Activated CD4-positive, CD25-positive, alpha-beta regulatory T cell treated with anti-CD3 and anti-CD28 coated beads, Interleukin-2, amount 50 U/mL, for 24 hours (primary cell): ENCODE data around the gene SLC26A3.

Source experiments
- ATAC-seq, 2 donors: fragments of 150-1000 bp; cut with Tn5 transposase; one replicate each; pipeline ENCODE4 v1.10.0; 2021; ENCODE audit warnings: mild to moderate bottlenecking in 1 of 2, moderate library complexity in 1 of 2

Gene SLC26A3

GRCh38 chr7:107815254-107815882 is 12.3 kb upstream of the SLC26A3 start:
- peak; percentile 76 to 88 for ATAC-seq

- peak in 1 of 2 donors; percentile 42 for ATAC-seq
Observed at GRCh38 chr7:107813524-107813923, 10.5 kb upstream of the SLC26A3 start.

GRCh38 chr7:107811934-107812333 is 8.9 kb upstream of the SLC26A3 start:
- ATAC-seq, result no peak

GRCh38 chr7:107810626-107811025 is 7.6 kb upstream of the SLC26A3 start:
- ATAC-seq, result no peak

GRCh38 chr7:107809179-107809578 is 6.2 kb upstream of the SLC26A3 start:
- no peak for ATAC-seq

- no peak for ATAC-seq
Observed at GRCh38 chr7:107799647-107800264, 3.3 kb downstream of the SLC26A3 start.

GRCh38 chr7:107792364-107792763 is 10.7 kb downstream of the SLC26A3 start:
- ATAC-seq, result no peak

- no peak for ATAC-seq
Observed at GRCh38 chr7:107789647-107790046, 13.4 kb downstream of the SLC26A3 start.

GRCh38 chr7:107788662-107789061 is 14.4 kb downstream of the SLC26A3 start:
- no peak for ATAC-seq

GRCh38 chr7:107788216-107788615 is 14.8 kb downstream of the SLC26A3 start:
- no peak for ATAC-seq

- no peak for ATAC-seq
Observed at GRCh38 chr7:107785926-107786325, 17.1 kb downstream of the SLC26A3 start.

- ATAC-seq, result no peak
Observed at GRCh38 chr7:107785170-107785569, 17.9 kb downstream of the SLC26A3 start.

- no peak for ATAC-seq
Observed at GRCh38 chr7:107783648-107784047, 19.4 kb downstream of the SLC26A3 start.

GRCh38 chr7:107782374-107782773 is 20.6 kb downstream of the SLC26A3 start:
- ATAC-seq, result no peak

- no peak for ATAC-seq
Observed at GRCh38 chr7:107779647-107780099, 23.4 kb downstream of the SLC26A3 start.

GRCh38 chr7:107778283-107778682 is 24.7 kb downstream of the SLC26A3 start:
- ATAC-seq, result no peak

GRCh38 chr7:107777702-107778101 is 25.3 kb downstream of the SLC26A3 start:
- ATAC-seq, result no peak

- ATAC-seq, result no peak
Observed at GRCh38 chr7:107773027-107773426, 30.0 kb downstream of the SLC26A3 start.

- ATAC-seq, result peak in 1 of 2 donors; percentile 49
Observed at GRCh38 chr7:107768263-107768662, 34.8 kb downstream of the SLC26A3 start.

- ATAC-seq, result no peak
Observed at GRCh38 chr7:107767391-107767790, 35.6 kb downstream of the SLC26A3 start.

GRCh38 chr7:107758667-107759066 is 44.4 kb downstream of the SLC26A3 start:
- no peak for ATAC-seq

GRCh38 chr7:107754642-107755041 is 48.4 kb downstream of the SLC26A3 start:
- no peak for ATAC-seq

GRCh38 chr7:107751113-107751512 is 51.9 kb downstream of the SLC26A3 start:
- ATAC-seq, result no peak

GRCh38 chr7:107746006-107746405 is 57.0 kb downstream of the SLC26A3 start:
- no peak for ATAC-seq

- ATAC-seq, result peak; percentile 30 to 39
Observed at GRCh38 chr7:107744345-107744750, 58.7 kb downstream of the SLC26A3 start.
